Renal pelvis (tissue), 4 donors: ENCODE measurements around the gene DAB2. TPM values are rescaled to one million over a fixed set of nuclear protein-coding genes. Genes with fewer than 3 reads are reported as not detected.
A peak's percentile ranks its signal among the peaks of the same experiment; 100 is the strongest.

Experiments used
- DNase-seq: peaks from one replicate; pipeline ENCODE4 v3.0.0-alpha.2; 2013
- polyA plus RNA-seq, 3 donors: library from polyadenylated mRNA; unstranded; fragments of 120-200 nt; gene quantifications; one replicate each; pipeline ENCODE4 v1.2.1, GENCODE V29; 2013; ENCODE audit not compliant: insufficient read length in 3 of 3

The DAB2 gene
- polyA plus RNA-seq, 3 donors, result 185 to 240 (median 235) TPM

DNA sequence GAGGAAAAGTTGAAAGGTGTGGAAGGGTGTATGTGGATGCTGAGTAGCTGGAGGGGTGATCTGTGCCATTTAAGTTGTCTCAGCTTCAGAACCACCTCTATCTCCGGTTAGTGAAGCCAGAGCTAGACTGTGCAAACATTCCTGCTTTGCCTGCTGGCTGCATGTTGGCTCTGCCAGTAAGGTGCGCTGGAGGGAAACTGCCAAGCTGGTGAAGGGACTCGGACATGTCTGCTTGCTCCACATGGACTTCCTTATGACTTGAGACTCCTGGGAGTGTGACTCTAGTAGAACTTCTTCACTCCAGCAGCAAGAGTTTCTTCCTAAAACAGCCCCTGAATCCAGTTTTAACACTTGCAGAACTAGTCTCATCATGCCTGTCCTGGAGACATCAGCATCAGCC is 27.9 kb downstream of the DAB2 start:
- DNase-seq, result no peak

DNA sequence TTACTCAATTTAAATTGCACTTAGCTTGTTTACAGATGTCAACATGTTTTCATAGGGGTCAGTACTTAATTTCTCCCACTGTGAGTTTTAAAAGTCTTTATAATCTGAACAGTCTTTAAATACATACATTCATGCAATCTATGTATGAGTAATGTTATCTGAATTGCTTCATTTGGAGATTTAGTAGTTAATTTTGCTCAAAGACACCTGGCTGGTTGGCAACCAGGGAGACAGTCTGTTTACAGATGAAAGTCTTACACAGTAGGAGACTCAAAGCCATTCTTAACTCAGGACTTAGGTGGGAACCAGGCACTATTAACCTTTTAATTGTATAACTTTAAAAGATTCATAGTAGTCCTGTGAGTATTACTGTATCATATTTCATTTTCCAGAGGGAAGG is 29.3 kb downstream of the DAB2 start:
- no peak for DNase-seq

DNA sequence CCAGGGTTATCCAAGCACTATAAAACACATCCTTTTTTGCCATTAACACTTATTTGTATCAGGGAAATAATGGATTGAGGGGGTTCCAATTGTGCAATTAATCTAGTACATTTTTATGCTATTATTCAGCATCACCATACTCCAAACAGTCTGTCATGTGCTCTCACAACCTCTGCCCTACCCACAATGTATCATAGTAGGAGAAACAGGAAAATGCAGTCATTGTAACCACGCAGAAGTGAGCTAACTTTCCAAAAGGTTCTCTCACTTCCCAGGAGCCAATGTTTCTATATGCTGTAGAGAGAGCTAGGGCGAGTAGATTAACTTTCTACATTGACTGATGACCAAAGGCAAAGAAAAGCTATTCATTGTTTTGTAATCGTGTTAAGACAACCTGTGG is 29.8 kb downstream of the DAB2 start:
- no peak for DNase-seq

DNA sequence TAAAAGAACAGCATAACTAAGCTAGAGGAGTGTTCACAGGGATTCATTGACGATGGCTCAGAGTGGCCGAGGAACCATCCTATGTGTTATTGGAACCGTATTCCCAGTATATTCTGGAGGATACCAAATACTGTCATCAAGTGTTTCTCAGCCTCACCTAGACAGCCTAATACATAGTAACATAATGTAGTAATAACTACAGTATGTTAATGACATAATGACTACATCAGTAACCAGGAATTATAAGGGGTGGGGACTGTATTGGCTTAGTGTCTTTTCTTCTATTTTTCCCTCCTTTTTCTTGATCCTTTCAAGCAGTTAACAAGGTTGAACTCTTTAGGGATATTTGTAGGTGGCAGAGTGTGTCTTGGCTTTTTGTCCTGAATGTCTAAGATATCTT is 33.8 kb downstream of the DAB2 start:
- DNase-seq, result no peak

DNA sequence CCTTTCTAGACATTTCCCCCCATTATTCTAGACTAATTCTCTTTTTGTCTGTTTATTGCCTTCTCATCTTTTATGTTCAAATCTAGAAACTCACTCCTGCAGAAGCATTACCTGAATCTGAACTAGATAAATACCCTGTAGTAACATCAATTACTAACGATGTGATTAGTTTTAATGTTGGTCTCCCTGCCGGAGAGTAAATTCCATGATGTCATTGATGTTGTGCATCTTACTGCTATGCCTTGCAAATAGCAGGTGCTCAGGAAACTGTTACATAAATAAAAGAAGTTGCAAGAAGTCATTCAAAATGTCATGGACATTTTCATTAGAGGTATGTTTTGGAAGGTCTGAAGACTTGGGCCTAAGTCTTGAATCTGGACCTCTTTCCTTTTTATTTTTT is 37.5 kb downstream of the DAB2 start:
- no peak for DNase-seq

DNA sequence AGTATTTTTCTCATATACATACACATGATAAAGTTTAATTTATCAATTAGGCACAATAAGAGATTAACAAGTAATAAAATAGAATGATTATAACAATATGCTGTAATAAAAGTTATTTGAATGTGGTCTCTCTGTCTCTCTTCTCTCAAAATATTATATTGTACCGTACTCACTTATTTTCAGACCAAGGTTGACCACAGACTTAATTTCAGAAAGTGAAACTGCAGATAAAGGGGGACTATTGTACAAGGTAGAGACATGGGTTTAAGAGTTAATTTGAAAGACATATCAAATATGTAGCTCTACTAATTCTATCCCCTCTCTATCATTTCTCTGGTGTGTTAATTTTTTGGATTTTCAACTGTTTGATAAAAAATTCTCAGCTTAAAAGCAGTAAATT is 40.5 kb downstream of the DAB2 start:
- no peak for DNase-seq

DNA sequence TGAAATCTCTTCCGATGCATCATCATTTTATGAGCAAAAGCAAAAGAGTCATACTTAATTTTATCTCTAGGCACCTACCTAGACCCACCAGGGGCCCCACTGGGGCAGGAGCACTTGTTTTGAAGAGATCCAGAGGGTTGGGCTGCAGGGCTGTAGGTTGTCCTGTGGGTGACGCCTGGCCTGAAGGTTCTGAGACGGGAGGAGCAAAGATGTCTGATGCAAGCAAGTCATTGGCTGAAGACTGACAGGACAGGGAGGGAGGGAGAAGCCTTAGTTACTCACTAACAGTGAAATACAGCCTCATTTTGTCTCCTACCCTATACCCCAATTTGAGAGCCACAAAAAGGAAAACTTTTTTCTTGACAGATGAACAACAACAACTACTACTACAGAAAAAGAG is 43.4 kb downstream of the DAB2 start:
- no peak for DNase-seq

DNA sequence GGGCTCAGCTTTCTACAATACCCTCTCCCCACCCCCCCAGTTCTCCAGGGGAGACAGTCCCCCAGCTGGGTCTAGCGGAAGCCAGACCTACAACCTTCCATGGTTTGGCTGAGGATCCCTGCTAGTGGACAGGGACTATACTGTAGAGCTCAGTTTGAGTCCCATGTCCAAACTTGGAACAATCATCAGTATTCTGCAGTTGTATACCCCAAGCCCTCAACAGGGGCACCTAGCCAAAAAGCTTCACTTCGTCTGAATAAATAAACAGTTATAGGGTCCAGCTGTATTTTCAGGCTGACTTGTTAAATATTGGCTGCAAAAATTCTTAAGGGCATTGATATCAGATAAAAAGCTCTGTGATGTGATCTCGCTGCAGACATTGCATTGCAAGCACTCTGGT is 45.1 kb downstream of the DAB2 start:
- DNase-seq, result peak; percentile 31

DNA sequence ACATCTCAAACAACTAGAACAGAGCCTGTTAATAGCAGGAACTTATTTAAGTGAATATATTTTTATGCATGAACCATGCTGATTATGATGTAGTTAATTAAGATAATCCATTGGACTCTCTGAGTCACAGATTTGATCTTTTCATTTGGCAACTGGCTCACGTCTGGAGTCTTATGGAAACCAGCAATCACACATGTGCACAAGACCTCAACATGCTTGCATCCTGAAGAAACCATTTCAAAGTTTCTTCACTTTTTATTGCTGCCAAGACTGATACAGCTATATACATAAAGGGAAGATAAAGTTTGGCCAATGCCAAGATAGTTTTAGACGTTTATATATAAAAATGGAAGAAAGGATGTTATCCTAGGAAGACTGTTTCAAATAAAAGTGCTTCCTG is 47.2 kb downstream of the DAB2 start:
- DNase-seq, result no peak

DNA sequence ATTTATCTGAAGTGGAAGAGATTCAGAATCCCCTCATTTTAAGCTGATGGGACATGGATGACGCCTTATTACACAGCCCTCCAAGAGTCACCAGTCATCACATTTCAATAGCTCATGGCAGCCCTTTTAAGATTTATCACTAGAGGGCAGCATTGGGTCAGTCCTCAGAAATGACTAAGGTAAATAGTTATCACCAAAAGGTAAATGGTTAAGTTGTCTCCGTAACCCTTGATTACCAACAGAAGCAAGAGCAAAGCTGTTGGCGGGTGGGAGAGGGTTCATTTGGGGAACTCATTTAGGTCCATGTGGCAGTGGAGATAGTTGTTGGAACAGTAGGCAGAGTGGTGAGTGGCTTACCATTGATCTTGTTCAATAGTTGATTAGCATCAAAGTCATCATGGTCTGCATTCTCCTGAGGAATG is 48.5 kb downstream of the DAB2 start:
- peak; percentile 39 for DNase-seq

DNA sequence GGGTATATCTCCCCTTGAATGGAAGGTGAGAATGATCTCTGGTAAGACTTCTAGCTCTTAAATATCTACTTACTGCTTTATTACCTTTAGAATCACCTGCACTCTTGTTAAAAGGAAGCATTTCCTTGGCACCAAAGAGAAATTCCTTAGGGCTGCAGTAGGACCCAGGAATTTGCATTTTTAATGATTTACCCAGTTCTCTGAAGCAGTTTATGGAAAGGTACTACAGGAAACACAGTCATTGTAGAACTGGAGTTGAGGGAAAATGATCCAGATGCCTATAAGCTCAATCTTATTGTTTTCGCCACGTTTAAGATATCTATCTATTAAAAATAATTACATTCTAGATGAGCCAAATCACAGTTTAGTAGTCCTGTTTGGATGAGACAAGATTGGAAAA is 51.0 kb downstream of the DAB2 start:
- DNase-seq, result peak; percentile 36

DNA sequence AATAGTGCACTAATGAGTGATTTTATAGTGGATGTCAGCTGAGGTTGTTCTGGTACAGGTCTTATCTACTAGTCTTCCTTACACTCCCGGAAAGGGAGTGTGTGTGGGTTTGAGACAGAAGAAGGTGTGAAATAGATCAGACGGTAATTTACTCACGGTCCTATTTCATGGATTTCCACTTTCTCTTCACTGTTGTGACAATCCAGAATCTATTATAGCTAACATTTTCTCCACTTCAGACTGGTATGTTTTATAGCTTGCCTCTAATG is 53.5 kb downstream of the DAB2 start:
- no peak for DNase-seq

DNA sequence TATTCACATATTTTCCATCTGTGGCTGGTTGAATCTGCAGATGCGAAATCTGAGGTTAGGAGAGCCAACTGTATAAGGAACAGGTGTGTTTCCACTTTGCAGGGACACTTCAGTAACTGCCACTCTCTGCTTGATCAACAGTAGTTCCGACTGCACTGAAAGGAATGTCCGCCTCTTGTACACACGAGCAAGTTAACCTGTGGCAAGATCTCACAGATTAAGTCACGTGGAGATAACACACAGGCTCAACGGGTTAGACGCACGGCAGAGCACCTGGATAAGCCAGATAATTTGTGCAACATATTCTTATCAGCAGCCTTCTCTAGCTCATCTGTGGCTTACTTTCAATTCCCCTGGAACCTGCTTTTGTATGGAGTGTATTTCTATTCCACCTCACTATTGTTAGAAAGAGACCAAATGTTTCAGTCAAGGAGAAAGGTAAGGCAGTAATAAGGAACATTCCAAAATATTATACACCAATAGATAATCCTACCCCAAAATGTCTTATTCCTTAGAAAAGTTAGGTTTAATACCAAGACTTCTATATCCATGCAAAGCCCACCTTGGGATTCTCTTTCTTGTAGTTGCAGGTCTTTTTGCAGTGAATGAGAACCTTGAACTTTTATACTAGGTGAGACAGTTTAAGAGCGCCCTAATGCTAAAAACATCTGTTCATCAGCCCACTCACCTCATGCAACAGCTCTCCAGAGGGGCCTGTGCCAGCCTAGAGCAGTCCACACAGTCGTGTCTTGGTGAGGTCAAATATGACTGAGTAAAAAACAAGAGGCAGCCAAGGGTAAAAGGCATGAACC is 54.0 kb downstream of the DAB2 start:
- no peak for DNase-seq

DNA sequence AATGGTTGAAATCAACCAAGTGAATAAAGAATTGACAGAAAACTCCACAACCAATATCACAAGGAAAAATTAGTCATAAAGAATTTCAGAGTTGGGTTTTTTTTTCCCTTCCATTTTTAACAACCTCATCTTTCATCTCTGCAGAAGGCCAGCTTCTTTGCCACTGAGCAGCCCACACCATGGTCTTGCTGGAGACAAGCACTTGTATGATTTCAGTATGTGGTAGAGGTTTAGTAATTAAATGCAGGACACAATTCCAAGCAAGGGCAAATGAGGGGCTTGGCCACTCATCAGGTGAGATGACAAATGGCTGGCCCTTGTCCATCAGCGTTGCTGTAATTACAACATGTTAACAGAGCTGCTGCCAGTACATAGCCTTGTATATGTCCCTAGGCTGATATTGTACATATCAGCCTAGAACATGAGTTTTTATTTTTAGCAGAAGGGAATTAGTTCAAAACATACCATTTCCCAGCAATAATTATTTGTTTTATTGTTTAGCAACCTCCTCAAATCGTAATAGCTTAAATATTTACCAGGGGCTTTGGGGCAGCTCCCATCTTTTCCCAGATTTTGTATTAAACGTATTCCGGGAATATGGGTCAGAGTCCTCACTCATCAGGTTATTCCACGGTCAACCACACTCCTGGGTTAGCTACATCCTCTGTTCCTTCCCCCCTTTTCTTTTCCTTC is 55.5 kb downstream of the DAB2 start:
- no peak for DNase-seq

DNA sequence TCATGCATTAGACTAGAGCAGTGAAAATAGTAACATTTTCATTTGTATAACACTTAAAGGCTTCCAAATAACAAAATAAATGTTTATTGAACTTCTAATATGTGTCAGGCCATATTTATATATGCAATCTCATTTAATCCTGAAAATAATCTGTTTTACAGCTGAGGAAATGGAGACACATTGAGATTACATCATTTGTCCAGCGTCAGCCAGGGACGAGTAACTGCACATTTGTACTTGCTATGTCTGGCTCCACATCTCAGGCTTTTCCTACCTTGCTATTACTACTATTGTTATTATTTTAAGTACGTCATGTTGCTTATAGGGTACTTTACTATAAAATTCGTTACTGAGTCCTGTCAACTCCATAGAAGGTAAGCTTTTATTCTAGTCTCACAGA is 56.7 kb downstream of the DAB2 start:
- DNase-seq, result no peak

DNA sequence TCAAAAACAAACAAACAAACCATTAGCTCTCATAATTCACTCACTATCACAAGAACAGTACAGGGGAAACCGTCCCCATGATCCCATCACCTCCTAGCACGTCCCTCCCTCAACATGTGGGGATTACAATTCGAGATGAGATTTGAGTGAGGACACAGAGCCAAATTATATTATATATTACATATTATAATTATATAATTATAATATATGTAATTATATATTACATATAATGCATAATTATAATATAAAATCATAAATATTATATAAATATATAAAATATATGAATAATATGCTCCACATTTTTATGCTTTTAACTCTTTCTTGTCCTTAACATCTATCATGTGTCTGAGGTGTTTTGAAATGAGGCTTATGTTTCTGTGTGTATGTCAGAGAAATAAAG is 57.1 kb downstream of the DAB2 start:
- DNase-seq, result no peak

DNA sequence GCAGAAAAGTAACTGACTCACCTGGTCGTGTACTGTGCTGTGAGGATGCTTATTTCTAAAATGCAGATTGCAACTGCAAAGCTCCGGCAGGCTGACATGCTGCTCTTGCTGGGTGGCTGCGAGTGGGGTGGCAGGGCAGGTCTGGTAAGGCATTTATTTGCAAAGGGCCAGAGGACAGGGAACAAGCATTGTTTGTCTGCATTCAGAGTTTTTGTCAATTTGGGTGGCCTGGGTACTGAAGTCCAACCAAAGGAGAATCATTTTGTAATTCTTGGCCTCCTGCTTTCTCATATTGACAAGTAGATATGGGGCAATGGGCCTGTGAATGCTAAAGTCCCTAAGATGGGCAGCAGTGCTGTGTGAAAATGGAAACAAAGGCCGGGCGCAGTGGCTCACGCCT is 60.4 kb downstream of the DAB2 start, which contains the start of gene C9:
TSS of gene C9 (minus strand) at position 129 of the 400 bp plus-strand sequence. CDS start at position 98, 31 bp downstream.
- DNase-seq, result no peak

DNA sequence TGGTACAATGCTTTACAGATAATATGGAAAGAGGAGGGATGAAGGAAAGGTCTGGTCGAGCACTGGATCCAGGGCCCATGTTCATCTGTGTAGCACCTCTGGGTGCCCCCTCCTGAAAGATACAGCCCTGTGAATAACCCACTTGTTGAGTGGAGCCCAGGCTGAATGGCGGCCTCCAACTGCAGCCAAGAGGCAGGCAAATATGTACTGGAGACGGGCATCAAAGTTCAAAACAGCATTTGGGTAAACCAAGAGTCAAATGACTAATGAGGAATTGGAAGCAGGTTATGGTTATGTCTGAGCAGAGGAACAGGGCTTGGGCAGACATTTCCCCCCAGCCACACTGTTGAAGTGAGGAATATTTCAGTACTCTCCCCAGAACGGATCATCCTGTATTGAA is 61.6 kb downstream of the DAB2 start:
- no peak for DNase-seq

DNA sequence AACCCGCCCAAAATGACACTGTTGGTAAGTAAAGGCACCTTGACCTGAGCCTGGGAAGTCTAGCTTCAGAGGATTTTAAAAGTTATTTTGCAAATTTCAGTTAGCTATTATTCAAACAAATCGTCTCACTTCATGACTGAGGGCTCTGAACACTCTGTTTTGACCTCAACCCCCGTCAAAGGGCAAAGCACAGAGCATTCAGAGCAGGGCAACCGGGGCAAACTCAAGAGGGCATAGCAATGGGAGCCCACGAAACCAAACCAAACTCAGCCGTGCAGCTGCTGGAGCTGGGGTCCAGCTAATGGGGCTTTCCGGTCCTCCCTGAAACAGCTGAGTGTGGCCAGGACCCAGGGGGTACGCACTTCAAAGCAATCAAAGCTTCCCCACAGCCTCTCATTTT is 62.1 kb downstream of the DAB2 start:
- no peak for DNase-seq

DNA sequence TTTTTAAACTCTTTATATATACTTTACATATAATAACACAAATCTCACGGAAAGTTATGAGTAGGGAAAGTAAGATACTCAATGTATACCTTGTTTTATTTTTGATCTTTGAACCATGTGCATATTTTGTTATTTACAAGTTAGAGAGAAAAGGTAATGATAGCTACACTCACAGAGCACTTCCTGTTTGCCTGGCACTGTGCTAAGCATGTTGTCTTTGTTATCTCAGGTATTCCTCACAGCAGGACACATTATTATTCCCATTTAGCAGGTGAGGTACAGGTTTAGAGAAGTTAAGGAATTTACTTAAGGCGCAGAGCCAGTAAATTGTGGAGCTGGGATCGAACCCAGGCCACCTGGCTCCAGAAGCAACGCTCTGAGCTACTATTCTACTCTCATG is 63.5 kb downstream of the DAB2 start:
- no peak for DNase-seq

DNA sequence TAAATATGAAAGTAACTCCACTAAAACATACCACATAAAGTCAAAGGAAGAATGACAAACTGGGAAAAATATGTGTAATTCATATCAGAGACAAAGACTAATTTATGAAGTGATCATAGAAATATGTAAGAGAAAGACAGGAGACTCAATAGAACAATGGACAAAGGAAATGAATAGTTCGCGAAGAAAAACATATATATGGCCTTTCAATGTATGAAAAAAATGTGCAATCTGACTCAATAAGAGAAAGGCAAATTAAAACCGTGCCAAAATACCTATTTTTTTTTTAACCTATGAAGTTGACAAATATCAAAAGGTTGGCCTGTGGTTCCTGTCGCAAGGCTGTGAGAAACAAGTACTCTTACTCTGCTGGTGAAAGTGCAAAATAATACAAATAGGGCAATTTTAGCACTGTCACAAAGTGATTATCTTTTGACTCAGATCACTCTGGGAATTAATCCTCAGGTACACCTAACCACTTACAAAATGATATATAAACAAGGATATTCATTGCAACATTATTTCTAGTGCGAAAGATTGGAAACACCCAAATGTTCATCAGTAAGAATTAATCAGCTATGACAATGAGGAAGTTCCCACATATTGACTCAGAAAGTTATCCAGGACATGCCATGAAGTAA is 64.2 kb downstream of the DAB2 start:
- DNase-seq, result no peak

DNA sequence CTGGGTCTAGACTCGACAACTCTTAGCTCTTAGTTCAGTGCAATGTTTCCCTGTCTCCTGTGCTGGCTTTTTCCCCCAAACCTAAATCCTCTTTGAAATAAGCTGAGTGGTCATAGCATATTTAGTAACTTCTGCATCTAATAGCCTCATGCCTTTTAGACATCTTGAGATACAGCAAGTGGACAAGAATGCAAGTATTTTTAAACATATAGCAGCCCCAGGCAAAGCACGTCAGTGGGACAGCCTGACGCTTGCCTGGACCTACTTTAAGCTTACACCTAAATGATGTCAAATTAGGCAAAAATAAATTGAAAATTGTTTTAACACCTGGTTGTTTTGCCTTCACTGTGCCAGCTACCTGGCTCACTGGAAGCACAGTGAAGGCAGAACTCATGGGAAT is 68.5 kb downstream of the DAB2 start:
- no peak for DNase-seq

DNA sequence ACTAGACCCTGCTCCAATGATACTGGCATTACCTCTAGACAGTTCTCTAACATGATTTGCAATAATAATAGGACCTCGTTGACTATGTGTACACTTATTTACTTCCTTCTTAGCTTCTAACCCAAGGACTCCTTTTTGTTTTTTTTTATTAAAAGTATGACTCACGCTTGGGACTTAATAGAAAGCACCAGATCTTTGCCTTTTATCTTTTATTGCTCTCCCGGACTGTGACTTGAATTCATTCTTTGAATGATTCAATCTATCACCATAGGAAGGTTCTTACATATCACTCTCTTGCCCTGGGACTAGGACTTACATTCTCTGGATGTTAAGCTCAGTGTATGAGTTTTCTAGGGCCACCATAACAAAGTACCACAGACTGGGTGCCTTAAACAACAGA is 69.5 kb downstream of the DAB2 start:
- no peak for DNase-seq
